ENCODE results near the gene RAB12. TPM values are rescaled to one million over a fixed set of nuclear protein-coding genes. Genes with fewer than 3 reads are reported as not detected.

Gene RAB12
- total RNA-seq, 1 experiment from 2014 or later, result 32.7 TPM

- H3K27ac ChIP-seq (ENCODE audit: low read depth, low read length), result no peak overlapping the region
- peaks cover 6 to 13% of the 10 kb centered on the region in 2 experiments; a peak in 3 of 4 replicates for H3K4me1 ChIP-seq (ENCODE audit: control insufficient read depth in 1 of 2, insufficient read depth in 2 of 2, low read length in 2 of 2)
- H3K9me3 ChIP-seq (ENCODE audit: control insufficient read depth in 1 of 2, insufficient read depth in 1 of 2, low read depth in 1 of 2, low read length in 2 of 2), result no peaks in the 10 kb centered on the region
- no peaks in the 10 kb centered on the region for H3K9me2 ChIP-seq (ENCODE audit: insufficient read depth)
- H2AFZ ChIP-seq (ENCODE audit: low read depth, low read length, poor library complexity, severe bottlenecking), result no peak overlapping the region
- no peak for TF ChIP-seq TCF7L2 (IDR thresholded peaks at IDR 0.05; ENCODE audit: borderline replicate concordance, extremely low read depth, insufficient read depth, insufficient read length)
- no peak for TF ChIP-seq SIN3A (IDR thresholded peaks at IDR 0.05; ENCODE audit: low read depth)
- no peak for TF ChIP-seq SP1 (IDR thresholded peaks at IDR 0.05; ENCODE audit: low read depth)
- TF ChIP-seq, protein P1, sequence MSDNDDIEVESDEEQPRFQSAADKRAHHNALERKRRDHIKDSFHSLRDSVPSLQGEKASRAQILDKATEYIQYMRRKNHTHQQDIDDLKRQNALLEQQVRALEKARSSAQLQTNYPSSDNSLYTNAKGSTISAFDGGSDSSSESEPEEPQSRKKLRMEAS (IDR thresholded peaks at IDR 0.05), result no peak
- TF ChIP-seq YY1 (IDR thresholded peaks at IDR 0.05; ENCODE audit: extremely low read depth, insufficient replicate concordance, low read depth, low read length), result no peak
- TF ChIP-seq SRF (IDR thresholded peaks at IDR 0.05; ENCODE audit: low read depth), result no peak
- TF ChIP-seq ZFX (IDR thresholded peaks at IDR 0.05), result no peak
- H3K4me3 ChIP-seq (replicated peaks in 1 of 2; ENCODE audit: low read depth in 1 of 2, low read length in 2 of 2), result no peak overlapping the region
- no peak overlapping the region for H3K4me2 ChIP-seq (ENCODE audit: low read length)
- no peak overlapping the region for H3K9ac ChIP-seq (ENCODE audit: low read length)
- peaks cover 0 to 4% of the 10 kb centered on the region in 2 experiments; a peak in 2 of 4 replicates for H3K36me3 ChIP-seq (ENCODE audit: control insufficient read depth in 1 of 2, insufficient read depth in 2 of 2, low read length in 2 of 2)
- CTCF ChIA-PET, result interaction anchor here (1.6 kb wide), 1 partner anchor 9 kb away, joined by 3 read pairs; no protein-coding TSS in a partner anchor
- no peak for ATAC-seq
- H4K20me1 ChIP-seq (ENCODE audit: insufficient read depth), result no peaks in the 10 kb centered on the region
- POLR2A ChIA-PET, result no interaction called here
- intact Hi-C loops (cut with micrococcal nuclease), result no loop called here
- no TSS peak for BruUV-seq (replicated peaks)
- peaks cover 98% of the 10 kb centered on the region for H3K79me2 ChIP-seq (ENCODE audit: insufficient read depth, low read length)
- H3K27me3 ChIP-seq (ENCODE audit: insufficient read depth, low read length), result no peaks in the 10 kb centered on the region
- DNase-seq (ENCODE audit: low read depth, low spot score), result no peak
- RAD21 ChIA-PET (ENCODE audit: low non-redundant PET in 1 of 2, low total read pairs in 2 of 2, uncharacterized antibody in 2 of 2, unreplicated experiment in 2 of 2), result no interaction called here
Observed at GRCh38 chr18:8616028-8616401, 6.8 kb downstream of the RAB12 start.

GRCh38 chr18:8617907-8618306 lies 8.7 kb downstream of the RAB12 start:
- intact Hi-C loops (cut with micrococcal nuclease), result no loop called here
- ChIA-PET CTCF (no interaction called here), POLR2A (no interaction called here), RAD21 (ENCODE audit: low non-redundant PET in 1 of 2, low total read pairs in 2 of 2, uncharacterized antibody in 2 of 2, unreplicated experiment in 2 of 2) (no interaction called here)
- H4K20me1 ChIP-seq (ENCODE audit: insufficient read depth), result no peaks in the 10 kb centered on the region
- H3K4me2 ChIP-seq (ENCODE audit: low read length), result no peak overlapping the region
- H3K9me2 ChIP-seq (ENCODE audit: insufficient read depth), result no peaks in the 10 kb centered on the region
- peaks cover 0 to 4% of the 10 kb centered on the region in 2 experiments; a peak in 2 of 4 replicates for H3K36me3 ChIP-seq (ENCODE audit: control insufficient read depth in 1 of 2, insufficient read depth in 2 of 2, low read length in 2 of 2)
- TF ChIP-seq POLR2AphosphoS5 (IDR thresholded peaks at IDR 0.05; ENCODE audit: low read depth, low read length), result no peak
- no peak for TF ChIP-seq EZH2 (IDR thresholded peaks at IDR 0.05)
- no peak for TF ChIP-seq FOSL1 (IDR thresholded peaks at IDR 0.05; ENCODE audit: low read depth)
- TF ChIP-seq REST (IDR thresholded peaks at IDR 0.05; ENCODE audit: low read depth), result no peak
- TF ChIP-seq SRF (IDR thresholded peaks at IDR 0.05; ENCODE audit: low read depth), result no peak
- TF ChIP-seq TCF7L2 (IDR thresholded peaks at IDR 0.05; ENCODE audit: borderline replicate concordance, extremely low read depth, insufficient read depth, insufficient read length), result no peak
- no peak for TF ChIP-seq YY1 (IDR thresholded peaks at IDR 0.05; ENCODE audit: extremely low read depth, insufficient replicate concordance, low read depth, low read length)
- TF ChIP-seq, protein P2, sequence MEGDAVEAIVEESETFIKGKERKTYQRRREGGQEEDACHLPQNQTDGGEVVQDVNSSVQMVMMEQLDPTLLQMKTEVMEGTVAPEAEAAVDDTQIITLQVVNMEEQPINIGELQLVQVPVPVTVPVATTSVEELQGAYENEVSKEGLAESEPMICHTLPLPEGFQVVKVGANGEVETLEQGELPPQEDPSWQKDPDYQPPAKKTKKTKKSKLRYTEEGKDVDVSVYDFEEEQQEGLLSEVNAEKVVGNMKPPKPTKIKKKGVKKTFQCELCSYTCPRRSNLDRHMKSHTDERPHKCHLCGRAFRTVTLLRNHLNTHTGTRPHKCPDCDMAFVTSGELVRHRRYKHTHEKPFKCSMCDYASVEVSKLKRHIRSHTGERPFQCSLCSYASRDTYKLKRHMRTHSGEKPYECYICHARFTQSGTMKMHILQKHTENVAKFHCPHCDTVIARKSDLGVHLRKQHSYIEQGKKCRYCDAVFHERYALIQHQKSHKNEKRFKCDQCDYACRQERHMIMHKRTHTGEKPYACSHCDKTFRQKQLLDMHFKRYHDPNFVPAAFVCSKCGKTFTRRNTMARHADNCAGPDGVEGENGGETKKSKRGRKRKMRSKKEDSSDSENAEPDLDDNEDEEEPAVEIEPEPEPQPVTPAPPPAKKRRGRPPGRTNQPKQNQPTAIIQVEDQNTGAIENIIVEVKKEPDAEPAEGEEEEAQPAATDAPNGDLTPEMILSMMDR (IDR thresholded peaks at IDR 0.05 in 2 of 3, conservative IDR thresholded peaks at IDR 0.05 in 1 of 3; ENCODE audit: borderline replicate concordance in 1 of 3, insufficient read depth in 1 of 3, low read depth in 2 of 3, low read length in 2 of 3), result no peak
- TF ChIP-seq EGR1 (IDR thresholded peaks at IDR 0.05; ENCODE audit: low read depth), result no peak
- peaks cover 6 to 10% of the 10 kb centered on the region in 2 experiments; a peak in 2 of 4 replicates for H3K4me1 ChIP-seq (ENCODE audit: control insufficient read depth in 1 of 2, insufficient read depth in 2 of 2, low read length in 2 of 2)
- no peak overlapping the region for H3K27ac ChIP-seq (ENCODE audit: low read depth, low read length)
- no peak overlapping the region for H3K9ac ChIP-seq (ENCODE audit: low read length)
- H3K27me3 ChIP-seq (ENCODE audit: insufficient read depth, low read length), result no peaks in the 10 kb centered on the region
- DNase-seq (ENCODE audit: low read depth, low spot score) (no peak), ATAC-seq (no peak)
- H3K9me3 ChIP-seq (ENCODE audit: control insufficient read depth in 1 of 2, insufficient read depth in 1 of 2, low read depth in 1 of 2, low read length in 2 of 2), result peaks cover 4 to 5% of the 10 kb centered on the region in 2 experiments; a peak in 2 of 4 replicates
- BruUV-seq (replicated peaks), result no TSS peak
- no peak overlapping the region for H2AFZ ChIP-seq (ENCODE audit: low read depth, low read length, poor library complexity, severe bottlenecking)
- peaks cover 97% of the 10 kb centered on the region for H3K79me2 ChIP-seq (ENCODE audit: insufficient read depth, low read length)
- H3K4me3 ChIP-seq (replicated peaks in 1 of 2; ENCODE audit: low read depth in 1 of 2, low read length in 2 of 2), result no peak overlapping the region
